A549 (cell line): Measurements from ENCODE around the gene FAM53B. TPM values are rescaled to one million over a fixed set of nuclear protein-coding genes. Genes with fewer than 3 reads are reported as not detected.

Source experiments
- ATAC-seq, 2 experiments: fragments of 200-7000 bp in 1 of 2; fragments of >200 bp in 1 of 2; cut with Nextera tagmentation in 1 of 2; cut with Tn5 transposase in 1 of 2; 3 replicates each; pipeline versions ENCODE4 v1.8.0 to v1.9.1; 2018 to 2020; ENCODE audit warnings: mild to moderate bottlenecking in 1 of 2, moderate library complexity in 1 of 2
- CTCF ChIA-PET: fragments of 300-600 bp; sonication (Branson Sonifier 250); formaldehyde crosslinking; extraction: SDS; loops from one replicate; lab custom pipeline; 2021; ENCODE audit warnings: antibody characterized with exemption, inconsistent platforms; lab: Yijun Ruan, JAX
- POLR2A ChIA-PET: fragments of 350-600 bp; formaldehyde crosslinking; extraction: SDS; loops from one replicate; lab custom pipeline; 2021; ENCODE audit warnings: antibody characterized with exemption, inconsistent platforms; lab: Yijun Ruan, JAX
- DNase-seq, 2 experiments: peaks; one replicate each; pipeline versions ENCODE4 v3.0.0 to v3.0.0-alpha.2; 2011 to 2016; ENCODE audit warnings: low read depth in 1 of 2, low spot score in 1 of 2
- FAIRE-seq: peaks from 2 replicates; lab custom pipeline; 2011; peaks lifted over from hg19 to GRCh38; lab: Jason Lieb, UNC
- H3K27ac ChIP-seq, 2 experiments: fragments of >200 bp; sonication (Bioruptor Twin); formaldehyde crosslinking; 3 replicates each; pipeline ENCODE4 v1.5.1; 2016 to 2017
- H3K4me1 ChIP-seq: fragments of >200 bp; sonication (Bioruptor Twin); formaldehyde crosslinking; 3 replicates; pipeline ENCODE4 v1.6.1; 2016
- H3K4me2 ChIP-seq: fragments of >200 bp; sonication (Bioruptor Twin); formaldehyde crosslinking; 3 replicates; pipeline ENCODE4 v1.6.1; 2016
- H3K4me3 ChIP-seq: fragments of >200 bp; sonication (Bioruptor Twin); formaldehyde crosslinking; 3 replicates; pipeline ENCODE4 v1.5.1; 2016
- H3K9me3 ChIP-seq: fragments of >200 bp; sonication (Bioruptor Twin); formaldehyde crosslinking; 3 replicates; pipeline ENCODE4 v1.6.1; 2016
- CBX8 ChIP-seq: fragments of 200-600 bp; sonication (generic); IDR thresholded peaks from 2 replicates; pipeline ENCODE4 v1.6.1; 2016
- CEBPB ChIP-seq, 2 experiments: fragments of >200 bp in 1 of 2; sonication (Bioruptor Twin) in 1 of 2; formaldehyde crosslinking in 1 of 2; IDR thresholded peaks; 2 replicates each; pipeline ENCODE4 v1.6.1; 2012 to 2016
- CHD2 ChIP-seq: fragments of 150-350 bp; IDR thresholded peaks from 2 replicates; pipeline ENCODE4 v1.6.1; 2014; ENCODE audit warnings: low read length; ENCODE audit not compliant: partially characterized antibody
- CHD4 ChIP-seq: fragments of 200-600 bp; sonication (generic); IDR thresholded peaks from 2 replicates; pipeline ENCODE4 v1.6.1; 2016; ENCODE audit warnings: antibody characterized with exemption, mild to moderate bottlenecking, borderline replicate concordance
- CTCF ChIP-seq: fragments of >200 bp; sonication (Bioruptor Twin); formaldehyde crosslinking; IDR thresholded peaks from 3 replicates; pipeline ENCODE4 v1.5.1; 2016
- ESRRA ChIP-seq: fragments of 150-350 bp; IDR thresholded peaks from 2 replicates; pipeline ENCODE4 v1.6.1; 2014; ENCODE audit warnings: mild to moderate bottlenecking, low read length, borderline replicate concordance
- FOSB ChIP-seq: fragments of 250-450 bp; sonication (Bioruptor Pico); IDR thresholded peaks from 2 replicates; pipeline ENCODE4 v1.5.0; 2020; ENCODE audit warnings: mild to moderate bottlenecking, moderate library complexity
- FOXS1 ChIP-seq: fragments of 250-450 bp; sonication (Bioruptor Pico); IDR thresholded peaks from 2 replicates; pipeline ENCODE4 v1.5.0; 2020; ENCODE audit warnings: mild to moderate bottlenecking, moderate library complexity
- HES2 ChIP-seq: fragments of >200 bp; sonication (Bioruptor Twin); formaldehyde crosslinking; IDR thresholded peaks from 2 replicates; pipeline ENCODE4 v1.6.1; 2016
- HOXA7 ChIP-seq: fragments of 250-450 bp; sonication (Bioruptor Pico); IDR thresholded peaks from 2 replicates; pipeline ENCODE4 v1.5.0; 2020; ENCODE audit warnings: mild to moderate bottlenecking, moderate library complexity
- HOXB5 ChIP-seq: fragments of 250-450 bp; sonication (Bioruptor Pico); IDR thresholded peaks from 2 replicates; pipeline ENCODE4 v1.5.0; 2020; ENCODE audit warnings: mild to moderate bottlenecking, moderate library complexity
- JUN ChIP-seq, 2 experiments: fragments of >200 bp; sonication (Bioruptor Twin); formaldehyde crosslinking; IDR thresholded peaks; 2 replicates in 1 of 2; 3 replicates in 1 of 2; pipeline ENCODE4 v1.6.1; 2016 to 2017
- JUNB ChIP-seq: fragments of >200 bp; sonication (Bioruptor Twin); formaldehyde crosslinking; IDR thresholded peaks from 2 replicates; pipeline ENCODE4 v1.6.1; 2016
- KDM5A ChIP-seq: fragments of 200-600 bp; sonication (generic); IDR thresholded peaks from 2 replicates; pipeline ENCODE4 v1.6.1; 2016; ENCODE audit warnings: antibody characterized with exemption, mild to moderate bottlenecking
- MAFK ChIP-seq: fragments of 450-650 bp; IDR thresholded peaks from 2 replicates; pipeline ENCODE4 v1.6.1; 2014; ENCODE audit not compliant: partially characterized antibody
- MYC ChIP-seq: IDR thresholded peaks from 2 replicates; pipeline ENCODE4 v1.6.1; 2012; ENCODE audit warnings: mild to moderate bottlenecking, inconsistent platforms, low read length, improper control_type of control experiment, borderline replicate concordance
- NPAS2 ChIP-seq: fragments of 250-450 bp; sonication (Bioruptor Pico); IDR thresholded peaks from 2 replicates; pipeline ENCODE4 v1.8.0; 2022; ENCODE audit warnings: mild to moderate bottlenecking, moderate library complexity, borderline replicate concordance
- POLR2AphosphoS2 ChIP-seq: conservative IDR thresholded peaks from 2 replicates; pipeline ENCODE4 v1.6.1; 2012; ENCODE audit warnings: low read length, improper control_type of control experiment, inconsistent platforms
- RAD21 ChIP-seq, 2 experiments: fragments of >200 bp in 1 of 2; sonication (Bioruptor Twin) in 1 of 2; formaldehyde crosslinking in 1 of 2; IDR thresholded peaks in 1 of 2; conservative IDR thresholded peaks in 1 of 2; 2 replicates in 1 of 2; 3 replicates in 1 of 2; pipeline ENCODE4 v1.6.1; 2012 to 2018; ENCODE audit warnings: inconsistent platforms in 1 of 2
- RARB ChIP-seq: fragments of 250-450 bp; sonication (Bioruptor Pico); IDR thresholded peaks from 2 replicates; pipeline ENCODE4 v1.8.0; 2021; ENCODE audit warnings: mild to moderate bottlenecking, moderate library complexity
- RFX5 ChIP-seq: fragments of 450-650 bp; IDR thresholded peaks from 2 replicates; pipeline ENCODE4 v1.7.1; 2014; ENCODE audit warnings: antibody characterized with exemption, mild to moderate bottlenecking, moderate library complexity
- TFCP2L1 ChIP-seq: fragments of 250-450 bp; sonication (Bioruptor Pico); IDR thresholded peaks from 2 replicates; pipeline ENCODE4 v1.5.0; 2021; ENCODE audit warnings: mild to moderate bottlenecking
- TP53 ChIP-seq: fragments of 250-450 bp; sonication (Bioruptor Pico); IDR thresholded peaks from 2 replicates; pipeline ENCODE4 v1.5.0; 2021; ENCODE audit warnings: mild to moderate bottlenecking, moderate library complexity
- ZNF302 ChIP-seq: fragments of 250-450 bp; sonication (Bioruptor Pico); IDR thresholded peaks from 2 replicates; pipeline ENCODE4 v1.9.0; 2021; ENCODE audit warnings: inconsistent platforms, mild to moderate bottlenecking, moderate library complexity
- WGBS: methylation state at CpG from one replicate; pipeline ENCODE4 v1.1.6; 2017; ENCODE audit errors: missing lambda C conversion rate; 5-methylcytosine and 5-hydroxymethylcytosine counted together
- polyA plus RNA-seq, 4 experiments: library from polyadenylated mRNA; depleted of rRNA in 3 of 4; stranded (reverse); fragments of >200 nt; fragmentation: RNase III in 1 of 4; extraction: RNeasy Plus Mini Kit Qiagen cat#74134 plus additional on column Dnase treatment in 1 of 4; gene quantifications; 2 replicates in 3 of 4; 3 replicates in 1 of 4; pipeline ENCODE4 v1.2.3, GENCODE V29; 2011 to 2017

The FAM53B gene
- polyA plus RNA-seq, 2 of the 4 experiments (the other 2 are of a cell fraction), result 5.1 to 8.5 TPM

GRCh38 chr10:124624895-124625294 lies 119.3 kb downstream of the FAM53B start (continued):
- no peak for TF ChIP-seq ESRRA
- TF ChIP-seq CHD4, result no peak
- TF ChIP-seq RFX5, result no peak
- TF ChIP-seq, all 56 proteins: peak for 0

- ChIA-PET CTCF (no interaction called here), POLR2A (no interaction called here)
- Histone ChIP-seq H3K4me3 (no peak overlapping the region), H3K27ac (no peak overlapping the region), H3K4me1 (peaks cover 10% of the 10 kb centered on the region; the same call in 2 of the 3 replicates), H3K4me2 (no peak overlapping the region), H3K9me3 (no peaks in the 10 kb centered on the region)
- ATAC-seq (no peak), DNase-seq (no peak), FAIRE-seq (no peak)
- WGBS, result 96% methylated on average over 3 of the region's 9 CpGs
- no peak for TF ChIP-seq CBX8
- TF ChIP-seq HOXA7, result no peak
- no peak for TF ChIP-seq HES2
- TF ChIP-seq ESRRA, result no peak
- TF ChIP-seq CEBPB (IDR thresholded peaks at IDR 0.05), result no peak
- TF ChIP-seq FOSB (CRISPR knock-in tag), result no peak
- TF ChIP-seq CHD2, result no peak
- no peak for TF ChIP-seq RFX5
- no peak for TF ChIP-seq KDM5A
- TF ChIP-seq RARB, result no peak
- TF ChIP-seq CTCF, result no peak
- no peak for TF ChIP-seq CHD4
- no peak for TF ChIP-seq MAFK
- TF ChIP-seq ZNF302 (CRISPR knock-in tag), result no peak
- no peak for TF ChIP-seq JUNB
- TF ChIP-seq TP53 (CRISPR knock-in tag), result no peak
- TF ChIP-seq, all 56 proteins: peak for 0
These were observed 119.7 kb downstream of the FAM53B start for GRCh38 chr10:124624466-124624865.

- ATAC-seq (no peak), FAIRE-seq (no peak), DNase-seq (no peak)
- TF ChIP-seq KDM5A, result no peak
- no peak for TF ChIP-seq JUN (IDR thresholded peaks at IDR 0.05)
- TF ChIP-seq ESRRA, result no peak
- no peak for TF ChIP-seq POLR2AphosphoS2
- no peak for TF ChIP-seq CHD2
- no peak overlapping the region for H3K27ac ChIP-seq
- H3K4me3 ChIP-seq, result no peak overlapping the region
- H3K4me2 ChIP-seq, result no peak overlapping the region
- WGBS, result 93% methylated on average over 13 of the region's 13 CpGs
- H3K9me3 ChIP-seq, result no peaks in the 10 kb centered on the region
- POLR2A ChIA-PET, result no interaction called here
- H3K4me1 ChIP-seq, result peaks cover 10% of the 10 kb centered on the region; the same call in 2 of the 3 replicates
- CTCF ChIA-PET, result no interaction called here
These were observed 120.2 kb downstream of the FAM53B start for GRCh38 chr10:124624006-124624405.

- TF ChIP-seq HOXB5 (CRISPR knock-in tag) (no peak), FOXS1 (CRISPR knock-in tag) (no peak), NPAS2 (CRISPR knock-in tag) (no peak), RARB (no peak), MYC (no peak), RAD21 (conservative IDR thresholded peaks at IDR 0.05 in 1 of 2, IDR thresholded peaks at IDR 0.05 in 1 of 2) (no peak), TFCP2L1 (CRISPR knock-in tag) (no peak)
- DNase-seq, result no peak
- Histone ChIP-seq H3K4me3 (no peak overlapping the region), H3K9me3 (no peaks in the 10 kb centered on the region), H3K4me1 (peaks cover 10% of the 10 kb centered on the region; the same call in 2 of the 3 replicates), H3K4me2 (no peak overlapping the region), H3K27ac (no peak overlapping the region)
- 88% methylated on average over 23 of the region's 31 CpGs for WGBS
- CTCF ChIA-PET, result no interaction called here
- no peak for ATAC-seq
- no peak for FAIRE-seq
- POLR2A ChIA-PET, result no interaction called here
These were observed 121.2 kb downstream of the FAM53B start for GRCh38 chr10:124622866-124623536.
